ENCODE results near the gene CCL17. TPM values are rescaled to one million over a fixed set of nuclear protein-coding genes. Genes with fewer than 3 reads are reported as not detected.

CCL17 gene
- total and polyA plus RNA-seq, 9 of the 15 experiments (the other 6 are each of a cell fraction or from before 2014, with no cell fraction given) = not detected

DNA sequence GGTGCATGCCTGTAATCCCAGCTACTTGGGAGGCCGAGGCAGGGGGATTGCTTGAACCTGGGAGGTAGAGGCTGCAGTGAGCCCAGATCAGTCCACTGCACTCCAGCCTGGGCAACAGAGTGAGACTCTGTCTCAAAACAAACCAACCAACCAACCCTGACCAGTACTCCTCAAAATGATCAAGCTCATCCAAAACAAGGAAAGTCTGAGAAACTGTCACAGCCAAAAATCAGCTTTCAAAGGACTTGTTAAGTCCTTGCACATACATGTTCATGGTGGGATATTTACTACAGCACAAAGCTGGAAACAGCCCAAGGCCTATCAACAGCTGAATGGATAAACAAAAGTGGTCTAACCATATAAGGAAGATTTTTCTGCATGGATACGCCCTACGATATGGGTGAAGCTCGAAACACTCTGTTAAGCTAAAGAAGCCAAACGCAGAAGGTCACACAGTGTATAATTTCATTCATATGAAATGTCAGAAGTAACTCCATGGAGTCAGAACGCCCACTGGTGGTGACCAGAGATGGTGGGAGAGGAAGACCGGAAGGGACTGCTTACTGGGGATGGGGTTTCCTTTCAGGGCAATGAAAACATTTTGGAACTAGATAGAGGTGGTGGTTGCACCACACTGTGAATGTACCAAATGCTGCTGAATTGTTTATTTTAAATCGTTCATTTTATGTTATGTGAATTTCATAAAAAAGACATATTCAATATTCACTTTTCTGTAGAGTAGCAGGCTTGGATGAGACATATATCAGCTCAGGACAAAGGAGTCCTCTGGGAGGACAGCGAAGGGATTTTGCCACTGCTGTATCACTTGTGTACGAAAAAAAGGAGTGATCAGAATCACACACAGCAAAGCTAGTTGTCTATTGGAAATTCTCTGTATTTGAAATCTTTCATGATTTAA lies 17.7 kb downstream of the CCL17 start (continued):
- TF ChIP-seq, protein P1, sequence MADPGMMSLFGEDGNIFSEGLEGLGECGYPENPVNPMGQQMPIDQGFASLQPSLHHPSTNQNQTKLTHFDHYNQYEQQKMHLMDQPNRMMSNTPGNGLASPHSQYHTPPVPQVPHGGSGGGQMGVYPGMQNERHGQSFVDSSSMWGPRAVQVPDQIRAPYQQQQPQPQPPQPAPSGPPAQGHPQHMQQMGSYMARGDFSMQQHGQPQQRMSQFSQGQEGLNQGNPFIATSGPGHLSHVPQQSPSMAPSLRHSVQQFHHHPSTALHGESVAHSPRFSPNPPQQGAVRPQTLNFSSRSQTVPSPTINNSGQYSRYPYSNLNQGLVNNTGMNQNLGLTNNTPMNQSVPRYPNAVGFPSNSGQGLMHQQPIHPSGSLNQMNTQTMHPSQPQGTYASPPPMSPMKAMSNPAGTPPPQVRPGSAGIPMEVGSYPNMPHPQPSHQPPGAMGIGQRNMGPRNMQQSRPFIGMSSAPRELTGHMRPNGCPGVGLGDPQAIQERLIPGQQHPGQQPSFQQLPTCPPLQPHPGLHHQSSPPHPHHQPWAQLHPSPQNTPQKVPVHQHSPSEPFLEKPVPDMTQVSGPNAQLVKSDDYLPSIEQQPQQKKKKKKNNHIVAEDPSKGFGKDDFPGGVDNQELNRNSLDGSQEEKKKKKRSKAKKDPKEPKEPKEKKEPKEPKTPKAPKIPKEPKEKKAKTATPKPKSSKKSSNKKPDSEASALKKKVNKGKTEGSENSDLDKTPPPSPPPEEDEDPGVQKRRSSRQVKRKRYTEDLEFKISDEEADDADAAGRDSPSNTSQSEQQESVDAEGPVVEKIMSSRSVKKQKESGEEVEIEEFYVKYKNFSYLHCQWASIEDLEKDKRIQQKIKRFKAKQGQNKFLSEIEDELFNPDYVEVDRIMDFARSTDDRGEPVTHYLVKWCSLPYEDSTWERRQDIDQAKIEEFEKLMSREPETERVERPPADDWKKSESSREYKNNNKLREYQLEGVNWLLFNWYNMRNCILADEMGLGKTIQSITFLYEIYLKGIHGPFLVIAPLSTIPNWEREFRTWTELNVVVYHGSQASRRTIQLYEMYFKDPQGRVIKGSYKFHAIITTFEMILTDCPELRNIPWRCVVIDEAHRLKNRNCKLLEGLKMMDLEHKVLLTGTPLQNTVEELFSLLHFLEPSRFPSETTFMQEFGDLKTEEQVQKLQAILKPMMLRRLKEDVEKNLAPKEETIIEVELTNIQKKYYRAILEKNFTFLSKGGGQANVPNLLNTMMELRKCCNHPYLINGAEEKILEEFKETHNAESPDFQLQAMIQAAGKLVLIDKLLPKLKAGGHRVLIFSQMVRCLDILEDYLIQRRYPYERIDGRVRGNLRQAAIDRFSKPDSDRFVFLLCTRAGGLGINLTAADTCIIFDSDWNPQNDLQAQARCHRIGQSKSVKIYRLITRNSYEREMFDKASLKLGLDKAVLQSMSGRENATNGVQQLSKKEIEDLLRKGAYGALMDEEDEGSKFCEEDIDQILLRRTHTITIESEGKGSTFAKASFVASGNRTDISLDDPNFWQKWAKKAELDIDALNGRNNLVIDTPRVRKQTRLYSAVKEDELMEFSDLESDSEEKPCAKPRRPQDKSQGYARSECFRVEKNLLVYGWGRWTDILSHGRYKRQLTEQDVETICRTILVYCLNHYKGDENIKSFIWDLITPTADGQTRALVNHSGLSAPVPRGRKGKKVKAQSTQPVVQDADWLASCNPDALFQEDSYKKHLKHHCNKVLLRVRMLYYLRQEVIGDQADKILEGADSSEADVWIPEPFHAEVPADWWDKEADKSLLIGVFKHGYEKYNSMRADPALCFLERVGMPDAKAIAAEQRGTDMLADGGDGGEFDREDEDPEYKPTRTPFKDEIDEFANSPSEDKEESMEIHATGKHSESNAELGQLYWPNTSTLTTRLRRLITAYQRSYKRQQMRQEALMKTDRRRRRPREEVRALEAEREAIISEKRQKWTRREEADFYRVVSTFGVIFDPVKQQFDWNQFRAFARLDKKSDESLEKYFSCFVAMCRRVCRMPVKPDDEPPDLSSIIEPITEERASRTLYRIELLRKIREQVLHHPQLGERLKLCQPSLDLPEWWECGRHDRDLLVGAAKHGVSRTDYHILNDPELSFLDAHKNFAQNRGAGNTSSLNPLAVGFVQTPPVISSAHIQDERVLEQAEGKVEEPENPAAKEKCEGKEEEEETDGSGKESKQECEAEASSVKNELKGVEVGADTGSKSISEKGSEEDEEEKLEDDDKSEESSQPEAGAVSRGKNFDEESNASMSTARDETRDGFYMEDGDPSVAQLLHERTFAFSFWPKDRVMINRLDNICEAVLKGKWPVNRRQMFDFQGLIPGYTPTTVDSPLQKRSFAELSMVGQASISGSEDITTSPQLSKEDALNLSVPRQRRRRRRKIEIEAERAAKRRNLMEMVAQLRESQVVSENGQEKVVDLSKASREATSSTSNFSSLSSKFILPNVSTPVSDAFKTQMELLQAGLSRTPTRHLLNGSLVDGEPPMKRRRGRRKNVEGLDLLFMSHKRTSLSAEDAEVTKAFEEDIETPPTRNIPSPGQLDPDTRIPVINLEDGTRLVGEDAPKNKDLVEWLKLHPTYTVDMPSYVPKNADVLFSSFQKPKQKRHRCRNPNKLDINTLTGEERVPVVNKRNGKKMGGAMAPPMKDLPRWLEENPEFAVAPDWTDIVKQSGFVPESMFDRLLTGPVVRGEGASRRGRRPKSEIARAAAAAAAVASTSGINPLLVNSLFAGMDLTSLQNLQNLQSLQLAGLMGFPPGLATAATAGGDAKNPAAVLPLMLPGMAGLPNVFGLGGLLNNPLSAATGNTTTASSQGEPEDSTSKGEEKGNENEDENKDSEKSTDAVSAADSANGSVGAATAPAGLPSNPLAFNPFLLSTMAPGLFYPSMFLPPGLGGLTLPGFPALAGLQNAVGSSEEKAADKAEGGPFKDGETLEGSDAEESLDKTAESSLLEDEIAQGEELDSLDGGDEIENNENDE (IDR thresholded peaks at IDR 0.05; ENCODE audit: low read depth, low read length) = no peak
- TF ChIP-seq, protein P2, sequence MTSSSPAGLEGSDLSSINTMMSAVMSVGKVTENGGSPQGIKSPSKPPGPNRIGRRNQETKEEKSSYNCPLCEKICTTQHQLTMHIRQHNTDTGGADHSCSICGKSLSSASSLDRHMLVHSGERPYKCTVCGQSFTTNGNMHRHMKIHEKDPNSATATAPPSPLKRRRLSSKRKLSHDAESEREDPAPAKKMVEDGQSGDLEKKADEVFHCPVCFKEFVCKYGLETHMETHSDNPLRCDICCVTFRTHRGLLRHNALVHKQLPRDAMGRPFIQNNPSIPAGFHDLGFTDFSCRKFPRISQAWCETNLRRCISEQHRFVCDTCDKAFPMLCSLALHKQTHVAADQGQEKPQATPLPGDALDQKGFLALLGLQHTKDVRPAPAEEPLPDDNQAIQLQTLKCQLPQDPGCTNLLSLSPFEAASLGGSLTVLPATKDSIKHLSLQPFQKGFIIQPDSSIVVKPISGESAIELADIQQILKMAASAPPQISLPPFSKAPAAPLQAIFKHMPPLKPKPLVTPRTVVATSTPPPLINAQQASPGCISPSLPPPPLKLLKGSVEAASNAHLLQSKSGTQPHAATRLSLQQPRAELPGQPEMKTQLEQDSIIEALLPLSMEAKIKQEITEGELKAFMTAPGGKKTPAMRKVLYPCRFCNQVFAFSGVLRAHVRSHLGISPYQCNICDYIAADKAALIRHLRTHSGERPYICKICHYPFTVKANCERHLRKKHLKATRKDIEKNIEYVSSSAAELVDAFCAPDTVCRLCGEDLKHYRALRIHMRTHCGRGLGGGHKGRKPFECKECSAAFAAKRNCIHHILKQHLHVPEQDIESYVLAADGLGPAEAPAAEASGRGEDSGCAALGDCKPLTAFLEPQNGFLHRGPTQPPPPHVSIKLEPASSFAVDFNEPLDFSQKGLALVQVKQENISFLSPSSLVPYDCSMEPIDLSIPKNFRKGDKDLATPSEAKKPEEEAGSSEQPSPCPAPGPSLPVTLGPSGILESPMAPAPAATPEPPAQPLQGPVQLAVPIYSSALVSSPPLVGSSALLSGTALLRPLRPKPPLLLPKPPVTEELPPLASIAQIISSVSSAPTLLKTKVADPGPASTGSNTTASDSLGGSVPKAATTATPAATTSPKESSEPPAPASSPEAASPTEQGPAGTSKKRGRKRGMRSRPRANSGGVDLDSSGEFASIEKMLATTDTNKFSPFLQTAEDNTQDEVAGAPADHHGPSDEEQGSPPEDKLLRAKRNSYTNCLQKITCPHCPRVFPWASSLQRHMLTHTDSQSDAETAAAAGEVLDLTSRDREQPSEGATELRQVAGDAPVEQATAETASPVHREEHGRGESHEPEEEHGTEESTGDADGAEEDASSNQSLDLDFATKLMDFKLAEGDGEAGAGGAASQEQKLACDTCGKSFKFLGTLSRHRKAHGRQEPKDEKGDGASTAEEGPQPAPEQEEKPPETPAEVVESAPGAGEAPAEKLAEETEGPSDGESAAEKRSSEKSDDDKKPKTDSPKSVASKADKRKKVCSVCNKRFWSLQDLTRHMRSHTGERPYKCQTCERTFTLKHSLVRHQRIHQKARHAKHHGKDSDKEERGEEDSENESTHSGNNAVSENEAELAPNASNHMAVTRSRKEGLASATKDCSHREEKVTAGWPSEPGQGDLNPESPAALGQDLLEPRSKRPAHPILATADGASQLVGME (CRISPR knock-in tag; IDR thresholded peaks at IDR 0.05) = no peak
- TF ChIP-seq ZKSCAN3 (CRISPR knock-in tag; IDR thresholded peaks at IDR 0.05) (no peak), ZZZ3 (IDR thresholded peaks at IDR 0.05) (no peak), ELF1 (tag; IDR thresholded peaks at IDR 0.05) (peak; percentile 55; the same call in 1 of the 2 replicates), ZNF12 (CRISPR knock-in tag; IDR thresholded peaks at IDR 0.05) (no peak)
